ENCODE measurements around the gene POLR3H. TPM values are rescaled to one million over a fixed set of nuclear protein-coding genes. Genes with fewer than 3 reads are reported as not detected.
A peak's percentile ranks its signal among the peaks of the same experiment; 100 is the strongest.

The POLR3H gene
- total RNA-seq, 2 donors from 2014 or later, result 11.4 to 12.0 TPM

DNA sequence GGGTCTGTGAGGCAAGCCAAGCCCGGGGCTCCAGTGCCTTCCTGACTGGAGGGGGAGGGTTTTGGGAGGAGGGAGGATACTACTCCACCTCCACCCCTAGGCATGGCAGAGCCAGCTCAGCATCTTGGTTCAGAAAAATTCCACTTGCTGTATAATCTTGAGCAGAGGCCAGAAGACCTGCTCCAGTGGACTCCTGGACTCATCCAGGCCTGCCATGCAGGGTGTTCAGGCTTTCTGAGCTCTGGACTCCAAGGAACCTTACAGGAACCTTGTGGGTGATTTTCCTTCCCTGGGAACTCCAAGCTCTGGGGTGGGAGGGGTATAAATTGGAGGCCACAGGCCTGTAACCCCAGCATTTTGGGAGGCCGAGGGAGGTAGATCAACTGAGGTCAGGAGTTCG is 26.0 kb upstream of the POLR3H start:
- TF ChIP-seq, protein P1, sequence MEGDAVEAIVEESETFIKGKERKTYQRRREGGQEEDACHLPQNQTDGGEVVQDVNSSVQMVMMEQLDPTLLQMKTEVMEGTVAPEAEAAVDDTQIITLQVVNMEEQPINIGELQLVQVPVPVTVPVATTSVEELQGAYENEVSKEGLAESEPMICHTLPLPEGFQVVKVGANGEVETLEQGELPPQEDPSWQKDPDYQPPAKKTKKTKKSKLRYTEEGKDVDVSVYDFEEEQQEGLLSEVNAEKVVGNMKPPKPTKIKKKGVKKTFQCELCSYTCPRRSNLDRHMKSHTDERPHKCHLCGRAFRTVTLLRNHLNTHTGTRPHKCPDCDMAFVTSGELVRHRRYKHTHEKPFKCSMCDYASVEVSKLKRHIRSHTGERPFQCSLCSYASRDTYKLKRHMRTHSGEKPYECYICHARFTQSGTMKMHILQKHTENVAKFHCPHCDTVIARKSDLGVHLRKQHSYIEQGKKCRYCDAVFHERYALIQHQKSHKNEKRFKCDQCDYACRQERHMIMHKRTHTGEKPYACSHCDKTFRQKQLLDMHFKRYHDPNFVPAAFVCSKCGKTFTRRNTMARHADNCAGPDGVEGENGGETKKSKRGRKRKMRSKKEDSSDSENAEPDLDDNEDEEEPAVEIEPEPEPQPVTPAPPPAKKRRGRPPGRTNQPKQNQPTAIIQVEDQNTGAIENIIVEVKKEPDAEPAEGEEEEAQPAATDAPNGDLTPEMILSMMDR (IDR thresholded peaks at IDR 0.05), result no peak
- no peak for DNase-seq (ENCODE audit: low spot score)
- Histone ChIP-seq H3K4me3 (no peak overlapping the region), H3K36me3 (peaks cover 28% of the 10 kb centered on the region), H3K27me3 (no peaks in the 10 kb centered on the region), H3K4me1 (peaks cover 0 to 37% of the 10 kb centered on the region in 2 donors), H3K9me3 (no peaks in the 10 kb centered on the region), H3K27ac (no peak overlapping the region)

DNA sequence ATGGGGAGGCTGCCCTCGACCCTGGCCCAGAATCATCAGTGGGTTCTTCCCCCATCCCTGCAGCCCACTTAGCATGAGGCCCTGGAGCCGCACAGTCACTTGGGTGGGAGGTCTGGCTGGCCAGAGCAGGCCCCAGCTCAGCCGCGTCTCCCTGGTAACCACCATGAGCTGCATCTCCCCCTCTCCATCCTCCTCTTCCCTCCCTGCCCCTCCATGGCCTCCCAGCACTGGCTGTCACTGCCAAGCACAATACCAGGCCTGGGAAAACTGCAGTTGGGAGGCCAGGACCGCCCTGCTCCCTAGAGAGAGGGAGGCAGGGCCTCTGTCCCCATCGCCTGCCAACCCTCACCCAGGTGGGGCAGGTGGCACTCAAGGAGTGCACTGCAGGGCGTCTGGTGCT is 24.5 kb upstream of the POLR3H start:
- no peaks in the 10 kb centered on the region for H3K9me3 ChIP-seq
- peaks cover 0 to 37% of the 10 kb centered on the region in 2 donors for H3K4me1 ChIP-seq
- peak overlapping the region; percentile 10 to 31 for H3K27ac ChIP-seq
- TF ChIP-seq, protein P1 (IDR thresholded peaks at IDR 0.05), result no peak
- peaks cover 35% of the 10 kb centered on the region for H3K36me3 ChIP-seq
- DNase-seq (ENCODE audit: low spot score), result no peak
- no peaks in the 10 kb centered on the region for H3K27me3 ChIP-seq
- no peak overlapping the region for H3K4me3 ChIP-seq

DNA sequence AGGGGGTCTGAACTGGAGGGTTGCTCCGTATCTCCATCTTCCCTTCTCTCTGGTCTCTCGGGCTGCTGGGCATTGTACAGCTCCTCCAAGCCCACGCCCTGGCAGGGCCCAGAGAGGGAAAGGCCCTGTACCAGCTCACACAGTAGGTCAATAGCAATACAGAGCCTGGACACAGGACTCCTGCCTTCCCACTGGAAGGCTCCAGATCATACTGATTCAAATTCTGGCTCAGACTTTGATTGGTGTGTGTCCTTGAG is 23.2 kb upstream of the POLR3H start:
- TF ChIP-seq, protein P1 (IDR thresholded peaks at IDR 0.05), result no peak
- no peaks in the 10 kb centered on the region for H3K27me3 ChIP-seq
- no peak overlapping the region for H3K4me3 ChIP-seq
- DNase-seq (ENCODE audit: low spot score), result no peak
- H3K9me3 ChIP-seq, result no peaks in the 10 kb centered on the region
- peaks cover 0 to 48% of the 10 kb centered on the region in 2 donors for H3K4me1 ChIP-seq
- H3K36me3 ChIP-seq, result peaks cover 22% of the 10 kb centered on the region
- peak overlapping the region; percentile 92 to 95 for H3K27ac ChIP-seq

DNA sequence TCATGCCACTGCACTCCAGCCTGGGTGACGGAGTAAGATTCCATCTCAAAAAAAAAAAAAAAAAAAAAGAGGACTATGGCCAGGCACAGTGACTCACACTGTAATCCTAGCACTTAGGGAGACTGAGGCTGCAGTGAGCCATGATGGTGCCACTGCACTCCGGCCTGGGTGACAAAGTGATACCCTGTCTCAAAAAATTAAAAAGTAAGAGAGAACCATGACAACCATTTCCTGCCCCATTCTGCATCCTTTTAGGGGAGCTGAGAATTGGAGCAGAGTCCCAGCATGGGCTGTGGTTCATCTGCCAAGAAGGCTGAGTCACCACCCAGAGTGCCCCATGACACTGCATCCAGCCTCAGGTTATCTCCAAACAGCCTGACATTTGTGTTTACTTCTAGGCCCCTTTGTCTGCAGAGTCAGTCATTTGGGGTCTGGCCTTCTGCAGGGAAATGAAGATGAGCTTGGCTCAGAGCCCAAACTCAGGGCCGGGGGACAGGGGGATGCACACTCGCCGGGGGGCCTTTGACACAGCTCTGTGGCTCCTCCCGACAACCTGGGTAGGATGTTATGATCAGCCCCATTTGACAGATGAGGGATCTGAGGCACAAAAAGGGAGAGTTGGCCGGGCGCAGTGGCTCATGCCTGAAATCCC is 21.3 kb upstream of the POLR3H start:
- H3K27me3 ChIP-seq, result no peaks in the 10 kb centered on the region
- TF ChIP-seq, protein P1 (IDR thresholded peaks at IDR 0.05), result no peak
- H3K4me3 ChIP-seq, result no peak overlapping the region
- peaks cover 13% of the 10 kb centered on the region for H3K36me3 ChIP-seq
- no peaks in the 10 kb centered on the region for H3K9me3 ChIP-seq
- H3K27ac ChIP-seq, result peak overlapping the region; percentile 92 to 95
- DNase-seq (ENCODE audit: low spot score), result no peak
- H3K4me1 ChIP-seq, result peaks cover 0 to 51% of the 10 kb centered on the region in 2 donors

DNA sequence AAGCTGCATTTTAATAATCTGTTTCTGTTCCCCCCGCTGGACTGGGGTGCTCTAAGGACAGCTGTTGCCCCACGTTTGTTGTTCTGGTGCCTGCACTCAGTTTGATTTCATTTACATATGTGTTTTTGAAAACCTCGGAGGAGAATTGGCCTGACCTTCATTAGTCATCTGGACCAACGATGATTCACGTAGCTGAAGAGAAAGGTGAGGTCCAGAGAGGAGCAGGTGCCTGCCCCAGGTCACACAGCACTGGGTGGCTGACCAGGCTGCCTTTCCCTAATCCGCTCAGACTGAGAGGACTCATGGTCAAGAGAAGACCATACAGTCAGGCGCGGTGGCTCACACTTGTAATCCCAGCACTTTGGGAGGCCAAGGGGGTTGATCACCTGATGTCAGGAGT is 20.3 kb upstream of the POLR3H start:
- peaks cover 0 to 60% of the 10 kb centered on the region in 2 donors for H3K4me1 ChIP-seq
- DNase-seq (ENCODE audit: low spot score), result no peak
- TF ChIP-seq, protein P1 (IDR thresholded peaks at IDR 0.05), result no peak
- no peaks in the 10 kb centered on the region for H3K9me3 ChIP-seq
- H3K27me3 ChIP-seq, result no peaks in the 10 kb centered on the region
- peak overlapping the region; percentile 92 to 95 for H3K27ac ChIP-seq
- no peak overlapping the region for H3K4me3 ChIP-seq
- H3K36me3 ChIP-seq, result peaks cover 13% of the 10 kb centered on the region
